Liver (tissue), 9 donors: ENCODE measurements around the gene ALK. TPM values are rescaled to one million over a fixed set of nuclear protein-coding genes. Genes with fewer than 3 reads are reported as not detected.

Experiments
- DNase-seq: peaks from one replicate; pipeline ENCODE4 v3.0.0-alpha.2; 2017; ENCODE audit warnings: low spot score
- H3K27ac ChIP-seq, 2 donors: one replicate each; pipeline ENCODE4 v1.7.0; 2013; ENCODE audit warnings: inconsistent platforms in 2 of 2, low read length in 2 of 2, control low read depth in 1 of 2, low read depth in 1 of 2, mild to moderate bottlenecking in 1 of 2
- H3K27me3 ChIP-seq, 4 donors: one replicate each; pipeline versions ENCODE4 v1.6.1 to v1.7.0; 2013; ENCODE audit warnings: low read length in 3 of 4, inconsistent platforms in 1 of 4, mild to moderate bottlenecking in 1 of 4, moderate library complexity in 1 of 4; ENCODE audit not compliant: control insufficient read depth in 4 of 4, insufficient read depth in 4 of 4
- H3K36me3 ChIP-seq, 4 donors: one replicate each; pipeline versions ENCODE4 v1.6.1 to v1.7.0; 2013; ENCODE audit warnings: low read length in 3 of 4, mild to moderate bottlenecking in 3 of 4, low read depth in 1 of 4, moderate library complexity in 1 of 4; ENCODE audit not compliant: control insufficient read depth in 4 of 4, insufficient read depth in 3 of 4
- H3K4me1 ChIP-seq, 4 donors: one replicate each; pipeline versions ENCODE4 v1.6.1 to v1.7.0; 2013; ENCODE audit warnings: low read length in 3 of 4, mild to moderate bottlenecking in 3 of 4, moderate library complexity in 1 of 4; ENCODE audit not compliant: control insufficient read depth in 4 of 4, insufficient read depth in 4 of 4
- H3K4me3 ChIP-seq, 3 donors: one replicate each; pipeline versions ENCODE4 v1.6.1 to v1.7.0; 2013; ENCODE audit warnings: low read length in 3 of 3, control low read depth in 1 of 3, low read depth in 1 of 3, mild to moderate bottlenecking in 1 of 3
- H3K9ac ChIP-seq, 2 donors: one replicate each; pipeline ENCODE4 v1.7.0; 2013; ENCODE audit warnings: low read length in 2 of 2, mild to moderate bottlenecking in 2 of 2, moderate library complexity in 2 of 2, control low read depth in 1 of 2, low read depth in 1 of 2
- H3K9me3 ChIP-seq, 4 donors: one replicate each; pipeline versions ENCODE4 v1.6.1 to v1.7.0; 2013; ENCODE audit warnings: low read length in 3 of 4; ENCODE audit not compliant: control insufficient read depth in 4 of 4
- ATF3 ChIP-seq: IDR thresholded peaks from 2 replicates; pipeline ENCODE4 v1.6.1; 2016; ENCODE audit warnings: antibody characterized with exemption
- EGR1 ChIP-seq, 2 donors: IDR thresholded peaks; 2 replicates each; pipeline ENCODE4 v1.6.1; 2016 to 2018; ENCODE audit warnings: antibody characterized with exemption in 2 of 2, low read depth in 2 of 2
- FOXA1 ChIP-seq: IDR thresholded peaks from 2 replicates; pipeline ENCODE4 v1.6.1; 2016; ENCODE audit warnings: antibody characterized with exemption
- FOXA2 ChIP-seq: IDR thresholded peaks from 2 replicates; pipeline ENCODE4 v1.6.1; 2016; ENCODE audit warnings: antibody characterized with exemption
- GABPA ChIP-seq, 2 donors: IDR thresholded peaks in 1 of 2; conservative IDR thresholded peaks in 1 of 2; 2 replicates each; pipeline ENCODE4 v1.6.1; 2016; ENCODE audit warnings: antibody characterized with exemption in 2 of 2, mild to moderate bottlenecking in 1 of 2, moderate library complexity in 1 of 2
- HNF4G ChIP-seq: IDR thresholded peaks from 2 replicates; pipeline ENCODE4 v1.6.1; 2016; ENCODE audit warnings: antibody characterized with exemption
- NR2F2 ChIP-seq: IDR thresholded peaks from 2 replicates; pipeline ENCODE4 v1.6.1; 2016; ENCODE audit warnings: antibody characterized with exemption
- RAD21 ChIP-seq, 2 donors: IDR thresholded peaks; 2 replicates each; pipeline ENCODE4 v1.6.1; 2016; ENCODE audit warnings: antibody characterized with exemption in 2 of 2, mild to moderate bottlenecking in 2 of 2
- SP1 ChIP-seq: IDR thresholded peaks from 2 replicates; pipeline ENCODE4 v1.6.1; 2018; ENCODE audit warnings: antibody characterized with exemption, mild to moderate bottlenecking
- TAF1 ChIP-seq: conservative IDR thresholded peaks from 2 replicates; pipeline ENCODE4 v1.6.1; 2016; ENCODE audit warnings: antibody characterized with exemption, mild to moderate bottlenecking
- WGBS: extraction: QIAGEN DNeasy Blood & Tissue Kit; methylation state at CpG from one replicate; pipeline ENCODE4 v1.1.7; 2013; 5-methylcytosine and 5-hydroxymethylcytosine counted together
- polyA plus RNA-seq, 2 donors: library from polyadenylated mRNA; stranded (reverse) in 1 of 2; unstranded in 1 of 2; fragments of 200-250 nt in 1 of 2; fragments of >200 nt in 1 of 2; fragmentation: Nextera tagmentation in 1 of 2; extraction: Ambion mirVana in 1 of 2; gene quantifications; one replicate each; pipeline versions ENCODE4 v1.2.1 to v1.2.3, GENCODE V29; 2013 to 2015
- total RNA-seq, 2 donors: library from RNA; depleted of rRNA; stranded (reverse); fragments of >200 nt; gene quantifications; one replicate each; pipeline ENCODE4 v1.2.3, GENCODE V29; 2014
- TF ChIP-seq, protein P1 (sequence below): IDR thresholded peaks from 2 replicates; pipeline ENCODE4 v1.6.1; 2016; ENCODE audit warnings: antibody characterized with exemption, mild to moderate bottlenecking
- TF ChIP-seq, protein P2 (sequence below): IDR thresholded peaks from 2 replicates; pipeline ENCODE4 v1.6.1; 2016; ENCODE audit warnings: antibody characterized with exemption
- TF ChIP-seq, protein P3 (sequence below): IDR thresholded peaks from 2 replicates; pipeline ENCODE4 v1.6.1; 2016; ENCODE audit warnings: antibody characterized with exemption
- donor health status: healthy.
- donor health status: healthy.
- donor health status: healthy.
- donor health status: healthy.
- donor health status: healthy.

The ALK gene
- total and polyA plus RNA-seq, 4 donors: under 0.01 TPM; not detected in 3

DNA sequence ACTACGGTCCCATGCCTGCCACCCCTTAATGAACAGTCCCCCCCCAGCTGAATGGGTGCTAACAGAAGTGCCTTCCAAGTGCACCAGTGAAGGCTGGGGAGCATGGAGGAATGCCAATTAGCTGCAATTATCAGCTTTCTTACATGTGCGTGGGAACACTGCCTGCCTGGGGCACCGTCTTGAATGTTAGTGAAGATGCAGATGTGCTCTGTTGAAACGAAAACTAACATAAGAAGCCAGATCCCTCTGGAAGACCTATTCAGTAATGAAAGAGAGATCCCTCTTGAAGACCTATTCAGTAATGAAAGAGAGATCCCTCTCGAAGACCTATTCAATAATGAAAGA is 651.6 kb downstream of the ALK start:
- Histone ChIP-seq H3K9me3 (no peaks in the 10 kb centered on the region), H3K27ac (no peak overlapping the region)
- no peak for DNase-seq

DNA sequence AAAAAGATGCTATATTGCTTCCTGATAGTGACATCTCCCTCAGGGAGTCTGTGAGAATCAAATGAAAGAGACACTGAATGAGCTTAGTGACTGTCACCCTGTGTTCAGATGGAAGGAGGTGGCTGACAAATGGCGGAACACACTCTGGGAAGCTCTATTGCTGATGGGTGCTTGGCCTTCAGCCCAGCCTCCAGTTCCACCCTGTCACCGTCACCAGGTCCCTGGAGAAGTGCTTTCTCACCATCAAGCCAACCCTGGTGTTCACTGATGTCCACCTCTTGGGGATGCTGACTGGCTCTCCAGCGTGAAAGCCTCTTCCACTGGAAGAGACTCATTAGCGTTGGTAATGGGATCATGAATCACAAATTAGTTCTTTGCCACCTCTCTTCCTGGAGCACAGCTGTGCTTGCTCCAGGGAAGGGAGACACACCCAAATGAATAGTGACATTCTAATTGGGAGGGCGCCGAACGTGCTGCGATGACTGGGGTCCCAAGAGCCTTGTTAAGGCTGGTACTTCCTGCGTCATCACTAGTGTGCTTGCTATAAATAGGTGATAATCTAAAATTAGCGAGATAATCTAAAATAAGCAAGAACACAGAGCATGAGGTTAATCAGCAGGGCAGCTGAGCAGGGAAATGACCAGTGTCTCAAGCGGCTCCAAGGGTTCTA is 652.2 kb downstream of the ALK start:
- Histone ChIP-seq H3K4me3 (no peak overlapping the region), H3K9ac (no peak overlapping the region), H3K27me3 (no peaks in the 10 kb centered on the region), H3K9me3 (no peaks in the 10 kb centered on the region), H3K4me1 (no peaks in the 10 kb centered on the region), H3K27ac (no peak overlapping the region), H3K36me3 (no peaks in the 10 kb centered on the region)
- DNase-seq: no peak
- WGBS: 82% methylated on average over 11 of the region's 11 CpGs
- TF ChIP-seq FOXA1: no peak
- TF ChIP-seq, protein P1, sequence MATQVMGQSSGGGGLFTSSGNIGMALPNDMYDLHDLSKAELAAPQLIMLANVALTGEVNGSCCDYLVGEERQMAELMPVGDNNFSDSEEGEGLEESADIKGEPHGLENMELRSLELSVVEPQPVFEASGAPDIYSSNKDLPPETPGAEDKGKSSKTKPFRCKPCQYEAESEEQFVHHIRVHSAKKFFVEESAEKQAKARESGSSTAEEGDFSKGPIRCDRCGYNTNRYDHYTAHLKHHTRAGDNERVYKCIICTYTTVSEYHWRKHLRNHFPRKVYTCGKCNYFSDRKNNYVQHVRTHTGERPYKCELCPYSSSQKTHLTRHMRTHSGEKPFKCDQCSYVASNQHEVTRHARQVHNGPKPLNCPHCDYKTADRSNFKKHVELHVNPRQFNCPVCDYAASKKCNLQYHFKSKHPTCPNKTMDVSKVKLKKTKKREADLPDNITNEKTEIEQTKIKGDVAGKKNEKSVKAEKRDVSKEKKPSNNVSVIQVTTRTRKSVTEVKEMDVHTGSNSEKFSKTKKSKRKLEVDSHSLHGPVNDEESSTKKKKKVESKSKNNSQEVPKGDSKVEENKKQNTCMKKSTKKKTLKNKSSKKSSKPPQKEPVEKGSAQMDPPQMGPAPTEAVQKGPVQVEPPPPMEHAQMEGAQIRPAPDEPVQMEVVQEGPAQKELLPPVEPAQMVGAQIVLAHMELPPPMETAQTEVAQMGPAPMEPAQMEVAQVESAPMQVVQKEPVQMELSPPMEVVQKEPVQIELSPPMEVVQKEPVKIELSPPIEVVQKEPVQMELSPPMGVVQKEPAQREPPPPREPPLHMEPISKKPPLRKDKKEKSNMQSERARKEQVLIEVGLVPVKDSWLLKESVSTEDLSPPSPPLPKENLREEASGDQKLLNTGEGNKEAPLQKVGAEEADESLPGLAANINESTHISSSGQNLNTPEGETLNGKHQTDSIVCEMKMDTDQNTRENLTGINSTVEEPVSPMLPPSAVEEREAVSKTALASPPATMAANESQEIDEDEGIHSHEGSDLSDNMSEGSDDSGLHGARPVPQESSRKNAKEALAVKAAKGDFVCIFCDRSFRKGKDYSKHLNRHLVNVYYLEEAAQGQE: no peak
- TF ChIP-seq EGR1 (IDR thresholded peaks at IDR 0.05; ENCODE audit: low read depth in 2 of 2): no peak
- TF ChIP-seq GABPA (IDR thresholded peaks at IDR 0.05 in 1 of 2, conservative IDR thresholded peaks at IDR 0.05 in 1 of 2): no peak
- TF ChIP-seq, protein P2, sequence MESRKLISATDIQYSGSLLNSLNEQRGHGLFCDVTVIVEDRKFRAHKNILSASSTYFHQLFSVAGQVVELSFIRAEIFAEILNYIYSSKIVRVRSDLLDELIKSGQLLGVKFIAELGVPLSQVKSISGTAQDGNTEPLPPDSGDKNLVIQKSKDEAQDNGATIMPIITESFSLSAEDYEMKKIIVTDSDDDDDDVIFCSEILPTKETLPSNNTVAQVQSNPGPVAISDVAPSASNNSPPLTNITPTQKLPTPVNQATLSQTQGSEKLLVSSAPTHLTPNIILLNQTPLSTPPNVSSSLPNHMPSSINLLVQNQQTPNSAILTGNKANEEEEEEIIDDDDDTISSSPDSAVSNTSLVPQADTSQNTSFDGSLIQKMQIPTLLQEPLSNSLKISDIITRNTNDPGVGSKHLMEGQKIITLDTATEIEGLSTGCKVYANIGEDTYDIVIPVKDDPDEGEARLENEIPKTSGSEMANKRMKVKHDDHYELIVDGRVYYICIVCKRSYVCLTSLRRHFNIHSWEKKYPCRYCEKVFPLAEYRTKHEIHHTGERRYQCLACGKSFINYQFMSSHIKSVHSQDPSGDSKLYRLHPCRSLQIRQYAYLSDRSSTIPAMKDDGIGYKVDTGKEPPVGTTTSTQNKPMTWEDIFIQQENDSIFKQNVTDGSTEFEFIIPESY: no peak
- TF ChIP-seq RAD21 (IDR thresholded peaks at IDR 0.05): no peak
- TF ChIP-seq SP1: no peak
- TF ChIP-seq FOXA2: no peak
- TF ChIP-seq HNF4G: no peak
- TF ChIP-seq TAF1: no peak

More for the DNA sequence above, 651.6 kb downstream of the ALK start:
- TF ChIP-seq GABPA (IDR thresholded peaks at IDR 0.05 in 1 of 2, conservative IDR thresholded peaks at IDR 0.05 in 1 of 2) (no peak), NR2F2 (no peak), ATF3 (no peak), FOXA2 (no peak), SP1 (no peak)
- TF ChIP-seq, protein P3, sequence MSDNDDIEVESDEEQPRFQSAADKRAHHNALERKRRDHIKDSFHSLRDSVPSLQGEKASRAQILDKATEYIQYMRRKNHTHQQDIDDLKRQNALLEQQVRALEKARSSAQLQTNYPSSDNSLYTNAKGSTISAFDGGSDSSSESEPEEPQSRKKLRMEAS: no peak
- TF ChIP-seq, protein P2: no peak
- H3K9ac ChIP-seq: no peak overlapping the region
- no peak overlapping the region for H3K4me3 ChIP-seq
- H3K27me3 ChIP-seq: no peaks in the 10 kb centered on the region
- 79% methylated on average over 5 of the region's 5 CpGs for WGBS
- no peaks in the 10 kb centered on the region for H3K4me1 ChIP-seq
- H3K36me3 ChIP-seq: no peaks in the 10 kb centered on the region
